NCI-H526 treated with DMSO at 0.1 percent for 48 hours (cell line): ENCODE data around the gene MYO10.

Experiments used
- DNase-seq: peaks from one replicate; lab custom pipeline; 2025; lab: John Stamatoyannopoulos, UW

Gene MYO10

DNA sequence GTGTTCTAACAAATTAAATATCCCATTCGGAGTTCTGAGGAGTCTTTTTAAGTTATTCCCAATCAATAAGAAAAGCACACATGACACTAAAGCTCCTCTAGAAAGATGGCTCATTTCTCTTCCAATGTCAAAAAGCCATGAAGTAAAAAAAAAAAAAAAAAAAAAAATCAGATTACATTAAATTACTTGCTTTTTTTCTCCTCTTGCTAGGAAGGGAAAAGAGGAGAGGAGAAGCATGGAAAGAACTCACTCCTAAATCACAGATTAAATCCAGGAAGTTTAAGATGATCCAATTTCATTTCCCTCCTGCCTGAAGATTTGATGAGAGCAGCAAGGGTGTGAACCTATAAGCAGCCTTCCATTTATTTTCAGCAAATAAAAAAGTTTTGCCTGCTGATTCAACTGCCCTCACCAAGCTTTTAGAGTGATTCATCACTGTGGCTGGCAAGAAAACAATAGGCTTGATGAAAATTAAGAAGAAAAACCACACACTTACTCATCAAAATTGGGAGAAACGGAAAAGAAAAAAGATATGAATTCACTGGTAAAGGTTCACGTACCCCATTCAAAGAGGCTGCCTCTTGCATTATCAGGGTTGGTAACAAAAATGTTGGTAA is 19.7 kb downstream of the MYO10 start:
- DNase-seq, result no peak

DNA sequence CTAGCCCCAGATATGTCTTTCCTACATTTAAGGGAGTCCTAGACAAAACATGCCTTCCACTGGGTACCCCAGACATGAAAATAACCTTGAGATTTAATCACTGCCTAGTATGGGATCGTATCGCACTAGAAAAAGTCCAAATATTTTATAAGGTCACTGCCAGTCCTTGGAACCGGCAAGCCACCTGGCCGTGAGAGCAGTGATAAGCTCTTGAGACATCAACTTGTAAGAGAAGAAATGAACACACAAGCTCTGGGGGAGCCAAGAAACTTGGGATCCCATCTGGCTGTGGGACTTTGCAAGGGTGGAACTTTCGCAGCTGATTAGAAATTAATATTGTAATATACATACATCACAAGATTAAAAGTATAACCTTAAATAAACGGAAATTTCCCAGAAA is 21.5 kb downstream of the MYO10 start:
- DNase-seq, result no peak

DNA sequence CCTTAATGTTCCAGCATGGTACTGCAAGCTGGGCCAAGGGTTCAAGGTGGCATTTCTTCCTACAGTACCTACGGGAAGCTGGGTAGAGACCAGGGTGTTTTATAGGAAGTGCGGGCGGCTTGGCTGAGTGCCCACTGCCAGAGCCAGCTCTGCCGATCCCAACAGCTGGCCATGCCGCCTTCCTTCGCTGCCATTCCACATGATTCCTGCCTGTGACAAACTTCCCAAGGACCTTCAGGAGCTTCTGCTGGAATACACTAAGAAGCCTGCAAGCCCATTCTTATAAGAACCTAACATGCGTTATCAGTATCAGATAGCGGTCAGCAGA is 22.0 kb downstream of the MYO10 start:
- DNase-seq, result no peak

DNA sequence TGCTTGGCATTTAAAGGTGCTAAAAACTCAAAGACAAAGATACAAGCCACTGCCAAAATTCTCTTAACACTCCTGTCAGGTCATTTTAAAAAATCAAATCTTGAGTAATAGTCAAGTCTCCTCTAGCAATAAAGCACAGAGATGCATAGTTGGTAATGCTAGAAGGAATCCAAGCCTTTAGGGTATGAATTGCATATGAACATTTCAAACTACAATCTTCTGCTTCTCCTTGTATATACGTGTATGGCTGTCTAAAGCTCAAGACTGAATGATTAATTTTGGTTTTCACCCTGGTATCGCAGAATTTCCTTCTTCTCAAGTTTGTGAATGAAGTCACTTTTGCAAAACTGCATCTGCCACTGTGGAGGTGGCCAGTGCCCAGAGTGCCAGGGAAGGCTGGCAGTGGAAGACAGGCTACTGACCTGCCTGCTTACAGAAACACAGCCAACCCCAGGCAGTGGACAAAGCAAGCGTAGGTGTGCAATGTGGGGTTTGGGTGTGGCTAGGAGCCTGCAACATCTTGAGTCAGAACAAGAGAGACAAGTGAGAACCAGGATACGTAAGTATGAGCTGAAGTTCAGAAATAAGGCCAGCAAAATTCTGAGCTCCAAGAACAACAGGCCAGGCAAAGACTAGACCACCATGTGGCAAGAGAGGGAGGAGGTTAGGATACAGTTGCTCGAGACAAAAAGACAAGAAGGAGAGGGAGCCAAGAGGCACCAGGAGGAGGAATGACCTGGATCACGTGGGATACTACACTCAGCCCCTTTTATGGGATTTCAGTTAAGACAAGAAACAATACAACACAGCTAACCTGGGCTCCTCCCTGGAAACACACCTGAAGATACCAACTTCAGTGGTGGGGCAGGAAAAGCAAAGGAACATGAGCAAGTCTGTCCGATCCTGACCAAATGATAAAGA is 22.6 kb downstream of the MYO10 start:
- no peak for DNase-seq

DNA sequence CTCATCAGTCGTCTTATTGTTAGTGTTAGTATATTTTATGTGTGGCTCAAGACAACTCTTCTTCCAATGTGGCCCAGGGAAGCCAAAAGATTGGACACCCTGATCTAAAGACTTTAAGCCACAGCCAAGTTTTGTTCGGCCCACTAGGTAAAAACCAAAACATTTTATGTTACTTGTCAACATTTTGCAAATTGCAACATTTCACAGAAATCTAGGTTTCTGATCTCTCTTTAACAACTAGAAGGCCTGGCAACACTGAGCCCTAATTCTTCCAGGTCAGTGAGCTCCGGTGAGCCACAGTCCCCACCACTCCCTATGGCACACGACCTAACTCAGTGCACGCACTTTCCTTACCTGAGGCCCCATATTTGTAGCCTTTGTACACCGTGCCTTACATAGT is 24.0 kb downstream of the MYO10 start:
- DNase-seq, result no peak

DNA sequence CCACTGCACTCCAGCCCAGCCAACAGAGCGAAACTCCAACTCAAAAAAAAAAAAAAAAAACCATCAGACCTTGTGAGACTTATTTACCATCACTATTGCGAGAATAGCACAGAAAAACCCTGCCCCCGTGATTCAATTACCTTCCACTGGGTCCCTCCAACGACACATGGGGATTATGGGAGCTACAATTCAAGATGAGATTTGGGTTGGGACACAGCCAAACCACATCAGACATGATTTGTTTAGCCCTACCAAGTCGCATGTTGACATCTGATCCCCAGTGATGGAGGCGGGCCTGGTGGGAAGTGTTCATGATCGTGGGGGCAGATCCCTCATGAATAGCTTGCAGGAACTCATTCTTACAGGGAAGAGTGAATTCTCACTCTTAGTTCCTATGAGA is 26.6 kb downstream of the MYO10 start:
- DNase-seq, result no peak

DNA sequence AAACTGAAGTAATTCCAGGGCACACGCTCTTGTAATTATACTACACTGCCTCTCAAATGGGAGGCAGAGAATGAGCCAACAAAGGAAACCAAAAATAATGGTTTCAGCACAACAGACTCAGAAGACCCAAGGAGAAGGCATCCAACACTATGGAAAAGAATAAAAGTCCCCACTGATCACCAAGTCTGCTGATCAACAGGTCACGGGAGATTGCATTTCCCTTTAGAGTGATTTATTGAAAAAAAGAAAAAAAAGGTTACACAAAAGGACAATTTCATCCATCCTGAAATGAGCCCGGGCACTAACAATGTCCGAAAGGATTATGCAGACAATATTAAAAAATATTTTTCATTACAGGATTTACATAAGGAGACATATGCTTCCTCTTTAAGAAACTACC is 28.8 kb downstream of the MYO10 start:
- DNase-seq, result no peak

DNA sequence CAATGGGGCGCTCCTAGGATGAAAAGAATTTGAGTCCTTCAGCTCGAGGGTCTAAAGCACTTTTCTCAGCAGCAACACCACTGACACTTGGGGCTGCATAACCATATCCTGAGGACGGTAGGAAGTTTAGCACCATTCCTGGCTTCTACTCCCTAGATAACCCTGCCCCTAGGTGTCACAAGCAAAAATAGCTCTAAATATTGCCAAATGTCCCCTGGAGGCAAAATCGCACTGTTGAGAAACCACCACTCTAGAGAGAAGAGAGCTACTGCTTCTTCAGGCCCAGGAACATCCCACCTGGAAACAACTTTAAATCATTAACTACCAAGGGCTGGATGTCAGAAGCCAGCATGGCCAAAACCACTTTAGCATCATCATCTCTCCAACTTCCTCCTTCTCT is 29.8 kb downstream of the MYO10 start:
- no peak for DNase-seq

DNA sequence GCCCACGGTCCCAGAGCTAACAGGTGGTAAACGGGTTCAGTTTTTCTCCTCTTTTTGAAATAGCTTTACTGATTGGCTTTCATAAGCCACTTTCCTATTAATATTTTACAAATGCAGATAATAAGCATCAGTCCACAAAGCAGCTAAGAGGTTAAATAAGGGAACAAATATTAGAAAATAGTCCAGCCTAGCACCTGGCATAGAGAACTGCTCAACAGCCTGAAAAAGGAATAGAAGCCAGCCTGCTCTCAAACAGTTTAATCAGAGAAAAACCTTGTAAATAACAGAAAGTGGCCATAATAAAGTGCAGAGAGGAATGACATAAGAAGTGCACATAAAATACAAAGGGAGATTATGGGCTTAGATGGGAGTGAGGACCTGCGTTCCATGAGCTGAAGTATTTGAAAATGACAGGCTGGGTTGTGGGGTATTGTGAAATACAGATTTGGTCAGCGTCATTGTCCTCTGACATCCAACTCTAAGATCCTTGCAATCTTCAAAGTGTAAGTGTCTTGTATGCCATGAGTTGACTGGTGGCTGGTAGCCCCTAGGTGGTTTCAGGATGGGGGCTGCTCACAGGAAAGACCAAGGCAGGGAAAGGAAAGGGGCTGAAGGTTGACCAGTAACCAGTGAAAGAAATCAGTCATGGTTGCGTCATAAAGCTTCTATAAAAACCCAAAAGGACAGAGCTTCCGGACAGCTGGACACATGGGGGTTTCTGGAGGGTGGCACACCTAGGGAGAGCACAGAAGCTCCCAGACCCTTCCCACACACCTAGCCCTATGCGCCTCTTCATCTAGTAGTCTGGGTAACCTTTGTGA is 32.4 kb downstream of the MYO10 start:
- DNase-seq, result no peak

DNA sequence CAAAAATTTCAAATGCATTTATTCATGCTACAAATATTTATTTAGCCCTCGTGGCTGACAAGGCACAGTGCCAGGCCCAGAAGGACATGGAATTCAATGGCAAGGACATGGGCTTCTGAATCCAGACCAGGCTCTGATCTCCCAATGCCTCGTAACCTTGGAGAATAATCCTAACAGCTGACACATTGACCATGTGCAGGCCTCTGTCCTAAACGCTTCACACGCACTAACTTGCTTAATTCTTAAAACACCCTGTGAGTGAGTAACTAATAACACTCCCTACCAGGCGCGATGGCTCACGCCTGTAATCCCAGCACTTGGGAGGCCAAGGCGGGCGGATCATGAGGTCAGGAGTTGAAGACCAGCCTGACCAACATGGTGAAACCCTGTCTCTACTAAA is 33.2 kb downstream of the MYO10 start:
- DNase-seq, result no peak

DNA sequence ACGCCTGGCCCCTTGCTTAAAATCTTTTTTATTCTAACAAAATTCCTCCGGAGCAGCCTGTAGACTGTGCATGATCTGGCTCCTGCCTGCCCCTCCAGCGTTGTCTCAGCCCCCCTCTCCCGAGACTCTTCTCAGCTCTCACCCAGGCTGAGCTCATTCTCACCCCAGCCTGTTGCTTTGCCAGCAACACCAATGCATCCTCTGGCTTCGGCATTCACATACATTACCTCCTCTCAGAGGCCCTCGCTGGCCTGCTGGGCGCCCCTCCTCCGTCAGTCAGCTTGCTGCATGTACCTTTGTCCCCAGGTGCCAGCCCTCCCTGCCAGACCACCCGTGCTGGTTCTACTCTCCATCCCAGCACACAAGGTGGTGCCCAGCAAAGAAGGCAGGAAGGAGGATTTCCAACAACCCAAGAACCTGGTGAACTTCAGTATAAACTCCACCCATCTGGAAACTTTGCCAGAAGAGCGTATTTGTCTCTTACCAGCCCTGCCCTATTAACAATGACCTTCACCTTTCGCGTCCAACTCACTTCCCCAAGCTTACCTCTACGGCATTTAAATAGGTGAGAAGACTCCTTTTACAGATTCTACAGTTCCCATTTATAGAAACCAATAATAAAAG is 35.0 kb downstream of the MYO10 start:
- no peak for DNase-seq

DNA sequence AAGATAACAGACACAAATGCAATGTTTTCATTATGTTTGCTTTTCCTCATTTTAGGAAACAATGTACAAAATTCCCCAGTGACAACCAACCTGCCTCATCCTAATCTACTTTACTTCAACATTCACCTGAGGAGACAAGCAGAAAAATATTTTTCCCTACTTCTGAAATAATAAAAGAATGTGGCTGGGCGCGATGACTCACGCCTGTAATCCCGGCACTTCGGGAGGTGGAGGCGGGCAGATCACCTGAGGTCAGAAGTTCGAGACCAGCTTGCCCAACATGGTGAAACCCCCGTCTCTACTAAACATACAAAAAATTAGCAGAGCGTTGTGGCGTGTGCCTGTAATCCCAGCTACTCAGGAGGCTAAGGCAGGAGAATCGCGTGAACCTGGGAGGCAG is 36.9 kb downstream of the MYO10 start:
- no peak for DNase-seq

DNA sequence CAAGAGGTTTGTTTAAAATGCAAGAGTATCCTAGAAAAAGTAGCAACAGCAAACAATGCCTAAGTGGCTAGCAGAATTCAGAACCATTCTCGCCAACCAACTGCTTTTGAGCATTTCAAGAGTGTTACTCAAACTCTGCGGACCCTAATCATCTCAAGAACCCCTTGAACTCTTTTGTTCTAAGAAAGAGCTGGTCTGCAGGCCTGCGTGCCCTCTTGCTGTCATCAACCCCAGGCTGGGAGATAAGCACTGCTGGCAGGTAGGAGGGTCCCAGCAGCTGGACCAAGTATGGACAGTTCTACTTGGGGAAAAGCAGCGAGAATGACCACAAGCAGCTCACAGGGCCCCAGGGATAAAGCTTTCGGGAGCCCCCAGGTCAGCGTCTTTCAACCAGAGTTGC is 38.3 kb downstream of the MYO10 start:
- DNase-seq, result no peak

DNA sequence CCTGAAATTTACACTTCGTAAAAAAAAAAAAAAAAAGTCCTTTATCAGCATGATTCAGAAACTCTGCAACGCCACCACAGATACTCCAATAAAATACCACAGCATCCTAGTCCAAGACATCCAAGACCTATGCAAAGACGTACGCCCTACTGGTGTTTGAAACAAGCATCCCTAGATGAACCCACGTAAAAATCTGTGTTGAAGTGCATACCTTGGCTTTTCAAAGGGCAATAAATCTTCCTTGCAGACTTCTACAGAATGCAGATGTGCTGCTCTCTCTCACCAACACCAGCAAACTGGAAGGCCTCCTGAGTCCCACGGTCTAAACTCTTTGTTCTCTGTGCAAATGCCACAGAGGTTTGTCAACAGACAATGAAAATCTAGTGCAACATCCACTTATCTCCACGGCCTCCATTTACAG is 38.8 kb downstream of the MYO10 start:
- DNase-seq, result peak; percentile 35

DNA sequence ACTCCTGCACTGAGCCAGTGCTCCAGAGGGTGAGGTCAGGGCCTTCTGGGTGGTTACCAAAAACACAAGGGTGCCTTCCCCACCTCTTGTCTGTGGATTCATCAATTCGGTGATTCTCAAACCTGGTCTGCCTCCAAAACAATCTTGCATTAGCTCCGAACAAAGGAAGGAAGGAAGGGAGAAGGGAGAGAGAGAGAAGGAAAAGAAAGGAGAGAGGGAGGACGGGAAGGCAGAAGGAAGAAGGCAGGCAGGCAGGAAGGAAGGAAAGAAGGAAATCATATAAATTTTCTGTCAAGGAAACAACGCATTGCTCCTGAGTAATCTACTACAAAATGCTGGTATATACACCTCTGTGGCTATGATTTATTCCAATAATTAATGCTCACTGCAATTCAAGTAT is 39.3 kb downstream of the MYO10 start:
- peak; percentile 2 for DNase-seq

DNA sequence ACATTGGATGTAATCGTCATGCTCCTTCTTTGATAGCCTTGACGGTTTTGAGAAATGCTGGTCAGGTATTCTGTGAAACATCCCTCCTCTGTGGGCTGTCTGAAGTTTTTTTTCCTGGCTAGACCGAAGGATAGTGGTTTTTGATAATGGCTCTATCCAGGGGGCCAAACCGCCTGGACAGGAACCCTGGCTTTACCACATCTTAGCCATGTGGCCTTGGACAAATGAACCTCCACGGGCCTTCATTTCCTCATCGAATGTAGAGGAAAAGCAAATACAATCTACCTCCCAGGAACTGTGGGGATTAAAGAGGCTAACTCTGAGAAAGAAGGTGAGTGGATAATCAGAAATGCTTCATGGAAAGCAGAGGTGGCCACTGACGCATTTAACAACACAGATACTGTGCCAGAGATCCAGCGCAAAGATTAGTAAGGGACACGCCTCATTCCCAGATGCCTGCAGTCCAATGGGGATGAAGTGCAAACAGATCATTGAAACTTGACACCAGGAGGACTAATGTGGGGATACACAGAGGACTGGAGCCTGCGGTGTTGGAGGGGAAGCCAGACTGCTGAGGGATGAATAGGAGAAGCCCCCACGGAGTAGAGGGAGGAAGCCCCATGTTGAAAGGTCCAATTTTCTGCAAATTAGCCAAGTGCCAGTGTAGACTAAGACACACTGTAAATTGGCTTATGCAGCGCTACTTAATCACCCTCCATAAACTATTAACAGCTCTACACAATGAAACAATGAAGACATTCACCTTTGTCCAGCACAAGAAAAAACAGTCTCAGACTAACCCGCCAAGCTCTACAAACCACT is 41.6 kb downstream of the MYO10 start:
- peak; percentile 98 for DNase-seq

DNA sequence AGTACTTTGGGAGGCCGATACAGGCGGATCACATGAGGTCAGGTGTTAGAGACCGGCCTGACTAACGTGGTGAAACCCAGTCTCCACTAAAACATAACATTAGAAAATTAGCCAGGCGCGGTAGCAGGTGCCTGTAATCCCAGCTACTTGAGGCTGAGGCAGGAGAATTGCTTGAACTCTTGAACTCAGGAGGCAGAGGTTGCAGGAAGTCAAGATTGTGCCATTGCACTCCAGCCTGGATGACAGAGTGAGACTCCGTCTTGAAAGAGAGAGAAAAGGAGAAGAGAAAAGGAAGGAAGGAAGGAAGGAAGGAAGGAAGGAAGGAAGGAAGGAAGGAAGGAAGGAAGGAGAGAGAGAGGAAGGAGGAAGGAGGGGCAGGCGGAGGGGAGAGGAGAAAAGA is 45.1 kb downstream of the MYO10 start:
- DNase-seq, result no peak

DNA sequence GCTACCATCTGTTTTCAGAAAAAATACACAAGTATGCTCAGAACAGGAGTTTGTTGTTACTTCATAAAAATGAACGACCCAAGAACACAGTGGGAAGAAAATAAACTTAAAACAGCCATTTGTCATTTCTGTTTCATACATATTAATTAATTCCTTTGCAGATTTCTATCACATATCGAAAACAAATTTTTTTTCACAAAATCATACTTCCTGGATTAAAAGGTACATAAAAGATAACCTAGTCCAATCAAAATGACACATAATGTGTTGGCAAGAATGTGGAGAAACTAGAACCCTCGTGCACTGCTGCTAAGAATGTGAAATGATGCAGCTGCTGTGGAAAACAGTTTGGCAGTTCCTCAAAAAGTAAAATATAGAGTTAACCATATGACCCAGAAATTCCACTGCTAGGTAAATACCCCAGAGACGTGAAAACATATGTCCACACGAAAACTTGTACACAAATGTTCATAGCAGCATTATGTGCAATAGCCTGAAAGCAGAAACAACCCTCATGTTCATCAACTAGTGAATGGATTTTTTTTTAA is 46.0 kb downstream of the MYO10 start:
- DNase-seq, result no peak

DNA sequence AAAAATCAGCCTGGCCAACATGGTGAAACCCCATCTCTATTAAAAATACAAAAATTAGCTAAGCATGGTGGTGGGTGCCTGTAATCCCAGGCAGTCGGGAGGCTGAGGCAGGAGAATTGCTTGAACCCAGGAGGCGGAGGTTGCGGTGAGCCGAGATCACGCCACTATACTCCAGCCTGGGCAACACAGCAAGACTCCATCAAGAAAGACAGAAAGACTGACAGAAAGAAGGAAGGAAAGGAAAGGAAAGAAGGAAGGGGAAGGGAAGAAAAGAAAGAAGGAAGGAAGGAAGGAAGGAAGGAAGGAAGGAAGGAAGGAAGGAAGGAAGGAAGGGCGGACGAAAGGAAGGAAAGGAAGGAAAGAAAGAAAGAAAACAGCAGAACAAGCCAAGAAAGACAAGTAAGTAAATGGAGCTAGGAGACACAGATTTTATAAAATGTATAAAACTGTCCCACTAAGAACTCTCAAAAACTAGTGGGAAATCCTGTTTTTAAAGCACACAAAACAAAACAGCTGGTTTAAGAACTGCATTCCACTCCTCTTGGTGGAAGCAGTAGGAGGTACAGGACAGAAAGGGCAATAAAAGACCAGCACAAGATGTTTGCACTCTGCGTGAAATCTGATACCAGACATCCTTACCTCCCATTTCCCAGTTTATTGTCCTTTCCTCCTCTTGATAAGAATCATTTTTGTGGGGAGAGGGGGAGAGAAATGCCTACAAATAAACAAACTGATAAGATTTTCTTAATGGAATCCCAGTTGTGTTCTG is 46.7 kb downstream of the MYO10 start:
- DNase-seq, result peak; percentile 50

DNA sequence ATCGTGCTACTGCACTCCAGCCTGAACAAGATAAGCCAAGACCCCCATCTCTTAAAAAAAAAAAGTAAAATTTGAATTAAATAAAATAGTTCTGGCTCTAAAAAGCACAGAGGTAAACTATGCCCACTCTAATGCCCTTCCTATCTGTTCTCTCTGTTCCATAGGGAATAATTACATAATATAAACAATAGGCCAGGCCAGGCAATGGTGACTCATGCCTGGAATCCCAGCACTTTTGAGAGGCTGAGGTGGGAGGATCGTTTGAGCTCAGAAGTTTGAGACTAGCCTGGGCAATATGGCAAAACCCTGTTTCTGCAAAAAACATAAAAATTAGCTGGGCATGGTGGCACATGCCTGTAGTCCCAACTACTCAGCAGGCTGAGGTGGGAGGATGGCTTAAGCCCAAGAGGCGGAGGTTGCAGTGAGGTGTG is 47.4 kb downstream of the MYO10 start:
- DNase-seq, result no peak
